Gastrocnemius medialis (tissue), 4 donors: ENCODE results near the gene PSAPL1.

Experiments used
- POLR2A ChIP-seq, 2 donors: fragments of 450-650 bp; IDR thresholded peaks; one replicate each; pipeline ENCODE4 v1.6.1; 2017; ENCODE audit warnings: antibody characterized with exemption in 2 of 2, mild to moderate bottlenecking in 2 of 2, moderate library complexity in 2 of 2
- TF ChIP-seq, protein P1 (sequence below), 5 experiments: fragments of 450-650 bp in 3 of 5; fragments of 200-600 bp in 2 of 5; sonication (generic) in 2 of 5; IDR thresholded peaks in 4 of 5; conservative IDR thresholded peaks in 1 of 5; 1 replicate in 4 of 5; 2 replicates in 1 of 5; pipeline ENCODE4 v1.5.1; 2016 to 2019; ENCODE audit warnings: antibody characterized with exemption in 5 of 5, mild to moderate bottlenecking in 3 of 5, moderate library complexity in 3 of 5

DNA sequence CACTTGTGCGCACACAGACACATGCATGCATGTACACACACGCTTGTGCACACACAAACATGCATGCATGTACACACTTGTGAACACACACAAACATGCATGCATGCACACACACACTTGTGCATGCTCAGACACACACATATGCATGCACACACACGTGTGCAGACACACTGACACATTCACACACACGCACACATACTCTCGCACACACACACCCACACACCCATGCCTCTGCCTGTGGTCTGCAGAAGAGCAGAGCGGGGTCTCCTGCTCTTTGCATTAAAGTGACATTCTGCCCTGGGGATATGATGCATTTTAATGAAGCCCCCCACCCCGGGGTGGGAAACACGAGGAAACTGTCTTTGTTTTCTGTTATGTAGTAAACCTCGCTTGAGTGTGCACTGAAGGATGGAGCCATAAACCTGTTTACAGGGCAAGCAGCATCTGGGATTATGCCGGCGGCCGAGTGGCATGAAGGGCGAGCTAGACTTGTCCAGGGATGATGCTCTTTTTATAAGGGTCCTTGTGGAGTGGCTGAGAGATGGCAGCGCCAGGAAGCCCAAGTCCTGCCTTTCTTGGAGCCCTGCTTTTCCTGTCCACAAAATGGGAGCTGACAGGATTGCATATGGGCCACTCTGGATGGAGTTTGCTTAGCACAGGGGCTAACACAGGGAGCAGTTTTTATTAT is 17.8 kb downstream of the PSAPL1 start:
- TF ChIP-seq, protein P1, sequence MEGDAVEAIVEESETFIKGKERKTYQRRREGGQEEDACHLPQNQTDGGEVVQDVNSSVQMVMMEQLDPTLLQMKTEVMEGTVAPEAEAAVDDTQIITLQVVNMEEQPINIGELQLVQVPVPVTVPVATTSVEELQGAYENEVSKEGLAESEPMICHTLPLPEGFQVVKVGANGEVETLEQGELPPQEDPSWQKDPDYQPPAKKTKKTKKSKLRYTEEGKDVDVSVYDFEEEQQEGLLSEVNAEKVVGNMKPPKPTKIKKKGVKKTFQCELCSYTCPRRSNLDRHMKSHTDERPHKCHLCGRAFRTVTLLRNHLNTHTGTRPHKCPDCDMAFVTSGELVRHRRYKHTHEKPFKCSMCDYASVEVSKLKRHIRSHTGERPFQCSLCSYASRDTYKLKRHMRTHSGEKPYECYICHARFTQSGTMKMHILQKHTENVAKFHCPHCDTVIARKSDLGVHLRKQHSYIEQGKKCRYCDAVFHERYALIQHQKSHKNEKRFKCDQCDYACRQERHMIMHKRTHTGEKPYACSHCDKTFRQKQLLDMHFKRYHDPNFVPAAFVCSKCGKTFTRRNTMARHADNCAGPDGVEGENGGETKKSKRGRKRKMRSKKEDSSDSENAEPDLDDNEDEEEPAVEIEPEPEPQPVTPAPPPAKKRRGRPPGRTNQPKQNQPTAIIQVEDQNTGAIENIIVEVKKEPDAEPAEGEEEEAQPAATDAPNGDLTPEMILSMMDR (IDR thresholded peaks at IDR 0.05 in 4 of 5, conservative IDR thresholded peaks at IDR 0.05 in 1 of 5): no peak
- TF ChIP-seq POLR2A (IDR thresholded peaks at IDR 0.05): no peak
